Stomach (tissue), 4 donors: ENCODE data around the gene PAGR1.
A peak's percentile ranks its signal among the peaks of the same experiment; 100 is the strongest.

Source experiments
- CTCF ChIP-seq, 7 experiments: fragments of 450-650 bp in 4 of 7; fragments of 200-600 bp in 3 of 7; sonication (generic) in 3 of 7; IDR thresholded peaks; one replicate each; pipeline ENCODE4 v1.5.1; 2016 to 2019; ENCODE audit warnings: antibody characterized with exemption in 7 of 7, control low read depth in 2 of 7, mild to moderate bottlenecking in 1 of 7
- POLR2AphosphoS5 ChIP-seq, 3 donors: sonication (generic); formaldehyde crosslinking; IDR thresholded peaks; one replicate each; pipeline ENCODE4 v1.6.1; 2016; ENCODE audit warnings: antibody characterized with exemption in 3 of 3

DNA sequence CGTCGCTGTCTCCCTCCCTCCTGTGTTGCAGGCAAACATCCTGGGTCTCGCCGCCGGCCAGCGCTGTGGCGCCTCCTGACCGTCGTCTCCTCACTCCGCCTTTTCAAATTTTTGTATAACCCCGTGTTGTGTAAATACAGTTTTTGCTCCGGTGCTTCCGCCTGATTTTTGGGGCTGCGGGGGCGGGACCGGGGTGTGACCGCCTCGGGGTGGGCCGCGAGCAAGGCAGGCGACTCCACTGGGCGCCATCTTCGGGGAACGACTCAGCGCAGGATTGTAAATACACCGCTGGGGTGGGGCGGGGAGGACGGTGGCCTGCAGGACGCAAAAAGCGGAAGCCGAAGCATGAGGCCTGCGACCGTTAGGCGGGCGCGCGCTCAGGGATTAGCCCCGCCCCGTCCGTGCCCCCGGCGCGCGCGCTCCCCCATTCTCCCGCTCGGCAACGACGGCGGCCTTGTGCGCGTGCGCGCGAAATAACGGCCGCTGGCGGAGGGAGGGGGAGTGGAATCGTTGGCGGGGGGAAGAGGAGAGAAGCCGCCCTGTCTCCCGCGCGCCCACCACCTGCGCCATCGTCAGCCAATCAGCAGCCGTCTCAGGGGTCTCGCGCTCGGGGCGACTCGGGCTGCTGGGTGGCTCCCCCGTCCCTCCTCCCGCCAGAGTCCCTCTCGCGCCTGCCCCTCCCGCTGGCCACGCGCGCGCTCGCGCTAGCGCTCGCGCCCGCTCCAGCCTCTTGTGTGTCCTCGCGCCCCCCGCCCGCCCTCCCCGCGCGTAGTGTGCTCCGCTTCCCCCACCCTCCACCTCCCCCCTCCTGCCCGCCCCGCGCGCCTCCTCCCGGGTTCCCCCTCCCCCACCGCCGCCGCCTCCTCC, 10.5 kb upstream of the PAGR1 start:
- peak; percentile 94 to 99 (median 97) for TF ChIP-seq POLR2AphosphoS5 (IDR thresholded peaks at IDR 0.05)
- TF ChIP-seq CTCF (IDR thresholded peaks at IDR 0.05) = peak in 1 of 7 experiments; percentile 14
